Measurements from ENCODE around the gene TSPAN14.

GRCh38 chr10:80411267-80411668 is 42.8 kb upstream of the TSPAN14 start:
- TF ChIP-seq CTCF (IDR thresholded peaks at IDR 0.05; ENCODE audit: insufficient read depth, low read length, poor library complexity, severe bottlenecking) (no peak), EZH2phosphoT487 (conservative IDR thresholded peaks at IDR 0.05; ENCODE audit: low read length) (no peak)
